ENCODE measurements around the gene TMEM37.

Gene TMEM37

DNA sequence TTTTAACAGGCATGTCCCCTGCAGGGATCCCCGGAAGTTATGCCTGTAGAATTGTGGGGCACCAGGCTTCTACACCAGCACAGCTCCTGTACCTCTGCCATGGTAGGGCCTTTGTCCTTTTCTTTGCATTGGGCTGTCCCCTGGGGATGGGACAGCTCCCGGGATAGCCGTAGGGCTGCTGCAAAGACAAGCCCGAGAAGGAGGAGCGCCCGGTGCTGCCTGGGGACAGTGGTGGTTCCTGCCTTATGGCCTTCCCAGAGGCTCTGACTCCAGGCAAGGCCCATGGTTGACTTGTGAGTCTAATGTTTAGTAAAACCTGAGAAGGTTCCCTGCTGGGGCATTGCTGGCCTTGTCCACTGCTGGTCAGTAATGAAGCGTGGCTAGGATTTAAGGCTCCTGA is 30.9 kb downstream of the TMEM37 start:
- DNase-seq: no peak

DNA sequence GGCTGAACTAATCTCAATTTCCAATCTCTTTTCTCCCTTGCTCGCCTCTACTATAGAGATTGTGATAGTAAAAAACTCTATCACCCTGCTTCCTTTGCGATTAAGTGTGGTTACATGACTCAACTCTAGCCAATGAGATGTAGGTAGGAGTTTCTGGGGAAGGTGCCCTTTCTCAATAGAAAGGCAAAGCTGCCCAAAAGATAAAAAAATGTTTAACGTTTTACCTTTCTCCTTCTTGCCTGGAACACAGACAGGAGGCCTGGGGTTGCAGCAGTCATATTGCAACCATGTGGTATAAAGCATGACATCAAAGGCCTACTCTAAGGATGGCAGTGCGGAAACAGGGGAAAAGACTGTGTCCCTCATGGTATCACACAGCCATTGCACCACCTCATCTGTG is 31.5 kb downstream of the TMEM37 start:
- no peak for DNase-seq

DNA sequence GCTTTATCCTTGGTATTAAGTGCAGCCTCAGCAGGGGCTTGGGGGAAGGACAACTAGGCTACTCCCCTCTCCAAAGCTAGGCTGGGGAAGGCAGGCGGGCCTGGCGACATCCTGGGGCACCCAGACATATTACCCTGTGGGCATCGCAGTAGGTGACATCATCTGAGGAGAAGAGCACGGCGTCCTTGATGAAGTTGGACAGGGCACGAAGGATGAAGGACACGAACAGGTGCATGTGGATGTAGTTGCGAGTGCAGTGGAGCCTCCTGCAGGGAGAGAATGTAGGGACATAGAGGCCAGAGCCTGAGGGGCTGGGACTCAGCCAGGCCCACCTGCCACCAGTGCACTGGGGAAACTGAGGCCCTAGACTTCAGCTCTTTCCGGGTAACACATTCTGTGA is 32.3 kb downstream of the TMEM37 start:
- DNase-seq: no peak

DNA sequence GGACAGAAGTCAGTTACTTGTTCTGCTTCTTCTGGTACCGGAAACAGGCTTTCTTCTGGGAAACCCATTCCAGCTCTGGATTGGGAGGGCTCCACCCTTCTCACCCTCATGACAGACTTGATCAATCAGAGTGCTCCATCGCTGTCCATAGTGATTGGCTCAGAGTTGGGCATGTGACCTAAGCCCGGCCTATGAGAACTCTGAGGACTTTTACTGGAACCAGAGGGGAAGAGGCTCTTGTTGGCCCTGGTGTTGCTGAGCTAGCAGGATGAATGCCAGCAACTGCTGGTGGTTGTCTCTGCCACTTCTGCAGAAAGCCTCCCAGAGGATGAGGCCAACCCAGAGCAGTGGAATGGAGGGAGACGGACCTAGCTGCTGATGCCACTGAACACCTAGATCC is 33.3 kb downstream of the TMEM37 start:
- DNase-seq: no peak

DNA sequence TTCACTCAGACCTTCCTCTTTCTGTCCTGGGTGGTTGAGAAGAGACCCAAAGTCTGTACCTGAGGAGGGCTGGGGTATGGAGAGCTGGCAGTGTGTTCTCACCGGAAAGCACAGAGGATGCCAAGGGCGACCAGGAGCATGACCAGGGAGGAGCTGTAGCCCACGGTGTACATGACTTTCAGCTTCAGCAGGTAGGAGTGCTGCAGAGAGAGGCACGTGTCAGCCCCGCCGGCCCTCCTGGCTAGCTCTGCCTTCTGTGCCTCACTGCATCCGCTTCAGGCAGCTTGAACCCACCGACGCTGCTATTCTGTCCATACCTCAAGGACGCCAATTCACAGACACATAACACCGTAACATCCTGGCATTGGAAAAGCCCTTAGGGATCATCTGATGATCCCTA is 34.0 kb downstream of the TMEM37 start:
- no peak for DNase-seq

DNA sequence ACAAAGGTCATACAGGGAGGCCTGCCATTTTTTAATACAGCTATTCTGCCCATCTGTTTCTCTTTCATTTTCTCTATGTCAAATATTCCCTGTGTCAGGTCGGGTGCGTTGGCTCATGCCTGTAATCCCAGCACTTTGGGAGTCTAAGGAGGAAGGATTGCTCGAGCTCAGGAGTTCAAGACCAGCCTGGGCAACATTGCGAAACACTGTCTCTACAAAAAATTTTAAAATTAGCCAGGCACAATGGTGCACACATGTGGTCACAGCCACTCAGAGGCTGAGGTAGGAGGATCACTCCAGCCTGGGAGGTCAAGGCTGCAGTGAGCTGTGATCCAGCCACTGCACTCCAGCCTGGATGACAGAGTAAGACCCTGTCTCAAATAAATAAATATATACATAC is 34.7 kb downstream of the TMEM37 start:
- DNase-seq: no peak

DNA sequence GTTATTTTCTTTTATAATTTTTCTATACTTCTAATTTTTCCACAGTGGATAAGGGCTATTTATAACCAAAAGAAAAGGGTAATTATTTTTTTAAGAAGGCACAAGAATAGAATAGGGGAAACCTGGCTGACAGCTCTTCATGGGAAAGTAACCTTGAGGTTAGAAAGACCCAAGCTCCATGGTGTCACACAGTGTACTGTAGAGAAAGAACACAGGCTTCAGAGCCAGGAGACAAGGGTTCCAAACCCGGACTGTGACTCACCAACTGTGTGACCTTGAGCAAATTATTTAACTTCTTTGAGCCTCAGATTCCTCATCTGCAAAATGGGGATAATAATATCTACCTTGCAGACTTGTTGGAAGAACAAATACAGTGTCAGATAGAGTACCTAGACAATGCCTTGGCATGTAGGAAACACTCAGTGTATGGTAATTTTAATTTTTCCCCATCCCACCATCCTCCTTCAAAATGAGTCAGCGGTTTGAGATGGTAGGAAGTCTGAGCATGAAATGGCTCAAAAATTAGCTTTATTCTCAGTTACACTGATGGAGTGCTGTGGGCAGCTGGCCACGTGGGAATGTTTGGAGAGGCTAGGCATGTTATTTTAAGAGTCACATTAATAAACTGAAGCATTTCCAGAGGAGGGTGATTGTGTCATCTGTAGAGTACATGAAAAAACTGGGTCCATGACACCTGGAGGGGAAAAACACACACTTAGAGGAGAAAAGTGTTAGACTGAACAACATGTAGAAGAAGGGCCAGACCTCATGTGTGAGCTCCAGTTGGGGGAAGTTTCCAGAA is 36.7 kb downstream of the TMEM37 start:
- DNase-seq: no peak

DNA sequence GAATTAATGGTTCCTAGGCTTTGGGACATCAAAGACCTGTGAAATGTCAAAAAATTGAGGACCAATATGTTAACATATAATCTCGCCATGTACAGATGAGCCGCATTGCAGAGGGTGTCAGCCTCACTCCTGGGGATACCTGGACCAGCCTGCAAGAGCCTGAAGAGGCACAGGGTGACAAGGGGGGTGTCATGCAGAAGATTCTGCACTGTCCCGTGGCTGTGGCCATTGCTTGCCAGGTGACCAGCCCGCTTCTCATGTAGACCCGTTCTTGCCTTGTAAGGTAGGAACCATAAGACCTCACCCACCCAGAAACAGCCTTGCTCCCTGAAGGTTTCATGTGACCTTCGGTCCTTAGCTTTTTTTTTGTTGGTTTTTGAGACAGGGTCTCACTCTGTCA is 37.5 kb downstream of the TMEM37 start:
- no peak for DNase-seq

DNA sequence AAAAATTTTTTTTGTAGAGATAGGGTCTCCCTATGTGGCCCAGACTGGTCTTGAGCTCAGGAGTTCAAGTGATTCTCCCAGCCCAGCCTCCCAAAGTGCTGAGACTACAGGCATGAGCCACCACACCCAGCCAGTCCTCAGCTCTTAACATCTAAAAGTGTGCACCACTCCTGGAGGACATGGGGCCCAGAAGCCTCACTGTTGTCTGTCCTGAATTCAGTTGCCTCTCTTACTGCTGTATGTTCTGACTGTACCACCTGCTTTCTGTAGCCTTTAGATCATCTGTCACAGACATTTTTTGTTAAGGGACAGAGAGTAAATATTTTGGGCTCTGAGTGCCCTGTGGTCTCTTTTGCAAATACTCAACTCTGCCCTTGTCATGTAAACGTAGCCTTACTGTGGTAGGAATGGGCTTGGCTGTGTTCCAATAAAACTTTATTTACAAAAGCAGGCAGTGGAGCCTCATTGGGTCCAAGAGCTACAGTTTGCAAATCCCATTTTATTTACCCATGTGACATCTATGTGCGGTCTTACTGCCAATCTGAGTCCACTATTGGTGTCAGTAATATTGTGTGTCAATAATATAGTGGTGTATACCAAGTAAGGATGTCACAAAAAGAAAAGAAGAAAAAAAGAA is 38.1 kb downstream of the TMEM37 start:
- DNase-seq: no peak

DNA sequence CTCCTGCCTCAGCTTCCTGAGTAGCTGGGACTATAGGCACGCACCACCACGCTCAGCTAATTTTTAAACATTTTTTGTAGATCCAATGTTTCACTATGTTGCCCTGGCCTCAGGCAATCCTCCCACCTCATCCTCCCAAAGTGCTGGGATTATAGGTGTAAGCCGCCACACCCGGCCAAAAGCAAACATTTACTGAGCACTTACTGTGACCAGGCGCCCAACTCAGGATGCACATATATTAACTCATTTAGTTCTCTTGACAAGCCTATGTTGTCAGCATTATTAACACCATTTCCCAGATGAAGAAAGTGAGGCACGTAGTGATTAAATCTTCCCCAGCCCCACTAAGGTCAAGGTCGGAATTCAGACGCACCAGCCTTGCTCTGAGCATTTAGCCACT is 41.1 kb downstream of the TMEM37 start:
- DNase-seq: no peak

DNA sequence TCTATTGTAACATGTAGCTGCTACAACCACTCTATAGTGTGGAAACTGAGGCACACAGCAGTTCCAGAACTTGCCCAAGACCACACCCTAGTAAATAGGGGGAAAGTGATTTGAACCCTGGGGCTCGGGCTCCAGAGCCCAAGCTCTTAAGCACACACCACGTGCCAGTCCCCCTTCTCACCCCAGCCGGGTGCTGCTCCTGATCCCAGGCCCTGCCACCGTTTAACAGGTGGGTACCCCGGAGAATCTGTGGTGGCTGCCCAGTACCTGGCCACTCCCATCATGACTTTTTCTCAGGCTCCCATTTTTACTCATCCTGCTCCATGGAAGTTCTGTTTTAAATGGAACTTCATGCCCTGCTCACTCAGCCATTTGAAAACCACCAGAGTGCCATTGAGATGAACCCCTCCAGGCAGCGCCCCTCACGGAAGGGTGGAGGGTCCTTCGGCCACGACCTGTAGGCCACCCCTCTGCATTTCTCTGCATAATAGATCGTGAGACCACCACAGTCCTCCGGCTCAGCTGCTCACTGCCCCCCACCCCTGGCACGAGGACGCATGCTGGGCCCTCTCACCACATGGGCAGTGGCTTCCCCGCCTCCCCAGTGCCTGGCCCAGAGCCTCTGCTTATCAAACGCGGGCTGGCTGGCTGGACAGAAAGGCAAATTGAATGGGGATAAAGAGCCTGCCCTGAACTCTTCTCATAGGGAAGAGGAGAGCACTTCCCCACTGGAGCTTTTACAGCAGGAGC is 42.1 kb downstream of the TMEM37 start:
- DNase-seq: no peak

DNA sequence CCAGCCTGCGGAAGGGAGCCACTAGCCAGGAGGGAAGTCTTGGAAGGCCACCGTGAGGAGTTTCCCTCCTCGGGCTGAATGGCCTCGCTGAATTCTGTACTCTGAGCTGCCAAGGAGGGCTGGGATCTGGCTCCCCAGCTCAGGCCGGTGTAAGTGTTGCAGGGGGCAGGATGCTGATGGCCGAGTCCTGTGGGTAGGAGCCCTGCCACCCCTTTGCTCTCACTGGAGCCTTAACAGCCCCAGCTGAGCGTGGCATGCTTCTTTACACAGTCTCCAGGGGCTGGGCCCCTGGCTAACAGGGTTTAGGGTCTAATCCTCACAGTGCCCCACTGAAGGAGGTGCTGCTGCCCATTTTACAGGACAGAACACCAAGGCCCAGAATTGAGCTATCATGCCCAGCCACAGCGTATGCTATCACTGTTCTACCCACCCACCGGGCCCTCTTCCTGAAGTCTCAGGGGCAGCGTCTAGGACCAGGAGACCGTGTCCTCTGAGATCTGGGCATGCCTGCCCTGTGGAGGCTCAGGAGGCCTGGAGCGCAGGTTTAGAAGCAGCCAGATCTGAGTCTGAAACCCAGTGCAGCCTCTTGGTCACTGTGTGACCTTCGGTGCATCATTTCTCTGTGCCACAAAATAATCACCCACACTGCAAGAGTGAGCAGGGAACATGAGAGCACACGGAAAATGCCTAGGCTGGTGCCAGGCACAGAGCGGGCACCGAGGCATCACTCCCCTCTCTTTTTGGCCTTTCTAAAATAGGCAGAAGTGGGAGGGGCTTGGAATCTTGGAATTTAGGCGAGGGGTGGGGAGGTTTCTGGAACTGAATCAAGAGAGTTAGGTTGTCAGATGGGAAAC is 42.9 kb downstream of the TMEM37 start:
- DNase-seq: no peak

DNA sequence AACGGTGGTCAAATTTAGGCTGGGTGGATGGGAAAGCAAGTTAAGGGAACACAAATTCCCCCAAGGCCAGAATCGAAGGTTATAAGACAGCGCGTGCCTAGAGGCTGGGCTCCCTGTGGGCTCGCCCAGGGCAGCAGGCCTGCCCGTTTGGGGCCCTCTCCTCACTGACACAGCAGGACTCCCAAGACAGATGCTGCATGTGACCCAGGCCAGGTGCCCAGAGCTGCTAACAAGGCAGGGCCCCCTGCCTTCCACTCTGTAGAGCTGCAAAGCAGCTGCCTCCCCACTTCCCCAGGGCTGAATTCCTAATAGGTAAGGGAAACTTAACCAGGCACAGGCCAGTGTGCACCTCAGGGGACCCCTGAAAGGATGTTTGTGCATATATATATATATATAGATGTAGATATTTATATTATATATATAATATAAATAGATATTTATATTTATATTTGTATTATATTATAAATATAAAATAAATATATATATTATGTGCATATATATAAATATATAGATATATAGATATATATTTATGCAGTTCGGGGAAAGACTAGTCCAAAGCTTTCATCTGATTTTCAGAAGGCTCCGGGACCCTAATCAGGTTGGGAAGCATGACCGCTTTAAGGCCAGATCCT is 43.7 kb downstream of the TMEM37 start:
- no peak for DNase-seq

DNA sequence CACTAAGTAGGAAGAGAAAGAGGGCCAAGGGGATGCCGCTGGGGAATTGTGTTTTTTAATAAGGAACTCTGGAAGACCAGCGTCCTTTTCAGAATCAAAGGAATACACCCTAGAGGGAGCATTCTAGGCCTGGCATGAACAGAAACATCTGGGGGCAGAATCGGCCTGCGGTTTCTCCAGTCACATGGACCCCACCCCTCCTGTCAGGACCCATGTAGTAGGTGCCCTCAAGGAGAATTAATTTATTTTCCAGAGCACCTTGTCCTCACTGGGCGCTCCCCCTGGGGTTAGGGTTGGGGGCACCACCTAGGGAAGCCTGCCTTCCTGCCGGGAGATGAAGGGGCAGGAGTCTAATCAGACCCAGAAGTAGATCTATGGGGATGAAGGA is 44.2 kb downstream of the TMEM37 start:
- no peak for DNase-seq

DNA sequence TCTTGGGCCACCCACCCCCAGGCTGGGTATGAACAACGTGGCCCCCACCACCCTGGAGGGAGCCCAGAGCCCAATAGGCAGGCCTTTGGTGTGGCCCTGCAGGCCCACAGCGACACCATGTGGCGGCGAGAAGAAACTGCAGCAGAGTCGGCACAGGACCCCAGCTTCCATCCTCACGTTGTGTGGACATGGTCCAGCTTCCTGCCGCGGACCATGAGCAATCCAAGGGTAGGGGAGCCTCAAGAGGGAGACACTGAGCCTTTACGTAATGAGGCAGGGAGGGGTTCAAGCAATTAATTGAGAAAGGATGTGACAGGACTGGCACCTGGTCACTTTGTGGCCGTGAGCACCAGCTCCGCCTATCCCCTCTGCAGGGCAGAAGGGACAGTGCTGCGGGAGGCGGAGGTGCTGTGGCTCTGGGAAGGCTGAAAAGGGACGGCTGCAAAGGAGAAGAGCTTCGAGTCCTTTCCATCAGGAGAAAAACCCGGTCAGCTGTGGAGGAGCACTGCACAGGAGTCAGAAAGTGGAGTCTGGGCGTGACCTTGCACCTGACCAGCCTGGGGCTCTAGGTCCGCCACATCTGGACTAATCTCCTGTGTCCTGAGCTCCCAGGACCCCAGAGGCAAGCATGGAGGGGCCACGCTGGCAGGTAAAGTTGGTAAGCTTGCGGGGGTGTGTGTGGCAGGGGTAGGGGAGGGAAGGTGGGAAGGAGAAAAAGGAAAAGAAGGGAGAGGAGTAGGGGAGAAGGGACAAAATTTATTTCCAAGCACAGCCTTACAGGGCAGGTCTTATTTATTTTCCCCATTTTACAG is 44.9 kb downstream of the TMEM37 start:
- no peak for DNase-seq

DNA sequence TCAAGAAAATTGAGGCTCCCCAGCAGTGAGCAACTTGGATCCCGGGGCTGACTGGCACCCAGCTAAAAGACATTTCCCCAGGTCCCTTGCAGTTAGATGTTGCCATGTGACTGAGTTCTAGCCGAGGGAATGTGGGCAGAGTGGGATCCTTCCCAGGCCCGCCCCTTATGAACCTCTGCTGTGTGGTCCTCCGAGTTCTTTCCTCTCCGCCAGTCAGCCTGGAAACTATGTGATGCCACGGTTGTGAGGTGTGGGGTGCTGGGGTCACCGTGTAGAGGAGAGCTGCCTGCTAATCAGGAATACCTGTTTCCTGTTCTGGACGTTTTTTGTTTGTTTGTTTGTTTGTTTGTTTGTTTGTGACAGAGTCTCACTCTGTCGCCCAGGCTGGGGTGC is 45.5 kb downstream of the TMEM37 start:
- DNase-seq: no peak

DNA sequence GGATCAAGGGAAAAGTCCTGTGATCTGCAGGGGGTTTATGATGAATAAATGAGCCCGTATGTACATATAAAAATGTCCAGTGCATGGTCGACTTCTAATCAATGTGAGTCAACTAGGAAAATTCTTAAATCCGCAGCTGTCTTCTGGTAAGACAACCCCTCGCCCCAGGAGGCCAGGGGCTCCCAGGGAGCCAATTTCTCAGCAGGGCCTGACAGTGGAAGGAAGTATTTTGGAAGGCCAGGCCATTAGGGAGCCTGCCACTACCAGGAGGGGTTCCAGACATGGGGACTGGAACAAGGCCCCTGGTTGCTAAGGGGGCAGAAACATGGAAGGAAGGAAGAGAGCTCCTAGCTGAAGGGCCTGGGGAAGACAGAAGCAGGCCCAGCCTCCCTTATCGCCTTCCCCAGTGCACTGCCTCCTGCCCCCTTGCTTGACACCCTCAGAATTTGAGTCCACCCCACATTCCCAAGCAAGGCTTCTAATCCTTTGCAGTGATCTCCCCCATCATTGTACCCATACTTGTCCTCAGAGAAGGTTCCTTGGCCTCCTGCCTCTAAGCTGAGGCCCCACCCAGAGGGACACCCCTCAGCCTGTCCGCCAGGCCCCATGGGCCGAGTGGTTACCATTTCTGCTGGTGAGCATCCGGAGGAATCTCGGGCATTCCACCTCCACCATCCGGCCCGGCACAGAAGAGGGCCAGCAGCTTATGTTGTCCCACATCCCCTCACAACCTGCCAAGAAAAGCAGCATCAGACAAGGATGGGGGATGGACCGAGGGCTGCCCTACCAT is 46.7 kb downstream of the TMEM37 start:
- no peak for DNase-seq

DNA sequence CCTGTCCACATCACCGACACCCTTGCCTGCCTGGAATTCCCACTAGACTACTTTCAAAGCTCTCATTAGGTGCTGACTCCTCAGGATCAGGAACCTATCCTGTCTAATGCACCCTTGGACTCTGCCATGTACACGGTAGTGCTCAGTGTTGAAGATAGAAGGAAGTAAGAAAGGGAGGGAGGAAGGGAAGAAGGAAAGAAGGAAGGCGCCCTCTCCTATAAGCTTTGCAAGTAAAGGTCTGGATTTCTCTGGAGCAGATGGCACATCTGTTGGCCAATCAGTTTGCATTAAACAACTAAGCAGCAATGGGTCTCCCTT is 47.3 kb downstream of the TMEM37 start:
- DNase-seq: no peak

DNA sequence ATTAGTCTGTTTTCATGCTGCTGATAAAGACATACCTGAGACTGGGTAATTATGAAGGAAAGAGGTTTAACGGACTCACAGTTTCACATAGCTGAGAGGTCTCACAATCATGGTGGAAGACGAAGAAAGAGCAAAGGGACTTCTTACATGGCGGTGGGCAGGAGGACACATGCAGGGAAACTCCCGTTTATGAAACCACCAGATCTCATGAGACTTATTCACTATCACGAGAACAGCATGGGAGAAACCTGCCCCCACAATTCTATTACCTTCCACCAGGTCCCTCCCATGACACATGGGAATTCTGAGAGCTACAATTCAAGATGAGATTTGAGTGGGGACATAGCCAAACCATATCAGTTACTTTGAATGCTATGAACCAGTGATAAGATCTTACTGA is 48.5 kb downstream of the TMEM37 start:
- no peak for DNase-seq

DNA sequence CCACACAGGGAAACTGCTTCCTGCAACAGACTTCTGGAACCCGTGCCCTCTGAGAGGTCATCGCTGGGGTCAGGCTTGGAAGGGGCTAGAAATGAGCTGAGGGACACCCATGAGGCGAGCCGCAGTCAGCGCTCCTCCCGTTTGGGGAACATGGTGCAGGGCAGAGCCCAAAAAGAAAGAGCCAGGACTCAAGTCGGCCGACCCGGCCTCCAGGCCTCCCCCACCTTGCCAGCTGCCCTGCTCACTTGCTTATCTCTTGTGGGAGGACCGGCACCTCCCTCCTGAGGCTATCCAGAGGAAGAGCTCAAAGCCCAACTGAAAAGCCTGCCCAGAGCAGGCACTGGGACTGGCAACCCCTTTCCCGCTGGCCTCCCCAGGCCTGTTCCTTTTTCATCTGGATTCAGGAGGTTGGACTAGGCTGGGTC is 49.1 kb downstream of the TMEM37 start:
- no peak for DNase-seq

All from activated CD4-positive, alpha-beta T cell treated with anti-CD3 and anti-CD28 coated beads for 1 hour (primary cell).